ENCODE data around the gene TRAPPC3L.

- TF ChIP-seq RXRA (IDR thresholded peaks at IDR 0.05; ENCODE audit: insufficient read depth, low read depth, low read length) (no peak), RBBP5 (IDR thresholded peaks at IDR 0.05; ENCODE audit: borderline replicate concordance, low read depth, low read length) (no peak), SIN3A (conservative IDR thresholded peaks at IDR 0.05 in 1 of 2, IDR thresholded peaks at IDR 0.05 in 1 of 2; ENCODE audit: low read depth in 1 of 2, low read length in 2 of 2) (no peak), GABPA (IDR thresholded peaks at IDR 0.05; ENCODE audit: borderline replicate concordance, insufficient read depth, low read length) (no peak), EP300 (IDR thresholded peaks at IDR 0.05; ENCODE audit: borderline replicate concordance in 1 of 2, low read depth in 2 of 2, low read length in 2 of 2) (no peak), SRF (IDR thresholded peaks at IDR 0.05; ENCODE audit: low read depth, low read length) (no peak), POLR2AphosphoS5 (IDR thresholded peaks at IDR 0.05; ENCODE audit: low read depth, low read length) (no peak), SUZ12 (IDR thresholded peaks at IDR 0.05; ENCODE audit: low read length) (no peak), EZH2 (IDR thresholded peaks at IDR 0.05; ENCODE audit: low read depth, low read length, severe bottlenecking) (no peak), CHD2 (IDR thresholded peaks at IDR 0.05; ENCODE audit: low read length) (no peak), POLR2A (IDR thresholded peaks at IDR 0.05; ENCODE audit: control extremely low read depth in 1 of 2, low read depth in 2 of 2, low read length in 2 of 2) (no peak), CEBPB (IDR thresholded peaks at IDR 0.05; ENCODE audit: low read depth, low read length) (no peak)
- TF ChIP-seq, protein P1, sequence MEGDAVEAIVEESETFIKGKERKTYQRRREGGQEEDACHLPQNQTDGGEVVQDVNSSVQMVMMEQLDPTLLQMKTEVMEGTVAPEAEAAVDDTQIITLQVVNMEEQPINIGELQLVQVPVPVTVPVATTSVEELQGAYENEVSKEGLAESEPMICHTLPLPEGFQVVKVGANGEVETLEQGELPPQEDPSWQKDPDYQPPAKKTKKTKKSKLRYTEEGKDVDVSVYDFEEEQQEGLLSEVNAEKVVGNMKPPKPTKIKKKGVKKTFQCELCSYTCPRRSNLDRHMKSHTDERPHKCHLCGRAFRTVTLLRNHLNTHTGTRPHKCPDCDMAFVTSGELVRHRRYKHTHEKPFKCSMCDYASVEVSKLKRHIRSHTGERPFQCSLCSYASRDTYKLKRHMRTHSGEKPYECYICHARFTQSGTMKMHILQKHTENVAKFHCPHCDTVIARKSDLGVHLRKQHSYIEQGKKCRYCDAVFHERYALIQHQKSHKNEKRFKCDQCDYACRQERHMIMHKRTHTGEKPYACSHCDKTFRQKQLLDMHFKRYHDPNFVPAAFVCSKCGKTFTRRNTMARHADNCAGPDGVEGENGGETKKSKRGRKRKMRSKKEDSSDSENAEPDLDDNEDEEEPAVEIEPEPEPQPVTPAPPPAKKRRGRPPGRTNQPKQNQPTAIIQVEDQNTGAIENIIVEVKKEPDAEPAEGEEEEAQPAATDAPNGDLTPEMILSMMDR (IDR thresholded peaks at IDR 0.05; ENCODE audit: control extremely low read depth in 1 of 3, insufficient read depth in 1 of 3, low read depth in 1 of 3, low read length in 3 of 3), result no peak
- TF ChIP-seq, protein P2, sequence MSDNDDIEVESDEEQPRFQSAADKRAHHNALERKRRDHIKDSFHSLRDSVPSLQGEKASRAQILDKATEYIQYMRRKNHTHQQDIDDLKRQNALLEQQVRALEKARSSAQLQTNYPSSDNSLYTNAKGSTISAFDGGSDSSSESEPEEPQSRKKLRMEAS (IDR thresholded peaks at IDR 0.05), result no peak
These were observed 16.7 kb downstream of the TRAPPC3L start for GRCh38 chr6:116528780-116529179.

All from H1 (cell line).